Progenitor cell of endocrine pancreas (in vitro differentiated cells): ENCODE data around the gene ZNF865. TPM values are rescaled to one million over a fixed set of nuclear protein-coding genes. Genes with fewer than 3 reads are reported as not detected.

Experiments used
- DNase-seq: peaks from one replicate; pipeline ENCODE4 v3.0.0; 2021; ENCODE audit warnings: low spot score; ENCODE audit not compliant: unreplicated experiment
- H3K27ac Mint-ChIP-seq: 2 replicates; pipeline ENCODE4 v1.8.0; 2021; ENCODE audit warnings: mild to moderate bottlenecking, moderate library complexity, mixed read lengths
- H3K27me3 Mint-ChIP-seq: 2 replicates; pipeline ENCODE4 v1.8.0; 2021; ENCODE audit warnings: mixed read lengths
- H3K36me3 Mint-ChIP-seq: 2 replicates; pipeline ENCODE4 v1.8.0; 2022; ENCODE audit warnings: mixed read lengths; ENCODE audit not compliant: insufficient read depth
- H3K4me1 Mint-ChIP-seq: 2 replicates; pipeline ENCODE4 v1.8.0; 2021; ENCODE audit warnings: low read depth, mixed read lengths
- H3K4me3 Mint-ChIP-seq: 2 replicates; pipeline ENCODE4 v1.8.0; 2021; ENCODE audit warnings: low read depth, mild to moderate bottlenecking, moderate library complexity, mixed read lengths
- H3K9me3 Mint-ChIP-seq: 2 replicates; pipeline ENCODE4 v1.8.0; 2021; ENCODE audit warnings: low read depth, mixed read lengths
- CTCF ChIP-seq: fragments of 200-600 bp; sonication (generic); IDR thresholded peaks from one replicate; pipeline ENCODE4 v1.5.0; 2021; ENCODE audit warnings: antibody characterized with exemption, mild to moderate bottlenecking; ENCODE audit not compliant: unreplicated experiment
- total RNA-seq: library from RNA; stranded (reverse); gene quantifications from 2 replicates; pipeline ENCODE4 v1.2.1, GENCODE V29; 2021

ZNF865 gene
- total RNA-seq, 1 donor from 2014 or later = 19.9 TPM

- DNase-seq = no peak
- no peaks in the 10 kb centered on the region for H3K9me3 Mint-ChIP-seq
- peak overlapping the region; percentile 81 for H3K27ac Mint-ChIP-seq
- peak; percentile 56 for TF ChIP-seq CTCF
- H3K4me1 Mint-ChIP-seq = peaks cover 41% of the 10 kb centered on the region
- H3K27me3 Mint-ChIP-seq = no peaks in the 10 kb centered on the region
- peak overlapping the region; percentile 53 for H3K4me3 Mint-ChIP-seq
- peaks cover 4% of the 10 kb centered on the region for H3K36me3 Mint-ChIP-seq
Observed at GRCh38 chr19:55638864-55639359, 33.5 kb downstream of the ZNF865 start.

- peaks cover 42% of the 10 kb centered on the region for H3K4me1 Mint-ChIP-seq
- no peak for TF ChIP-seq CTCF
- DNase-seq = no peak
- peak overlapping the region; percentile 96 for H3K27ac Mint-ChIP-seq
- no peaks in the 10 kb centered on the region for H3K27me3 Mint-ChIP-seq
- H3K4me3 Mint-ChIP-seq = peak overlapping the region; percentile 78
- H3K9me3 Mint-ChIP-seq = no peaks in the 10 kb centered on the region
- peaks cover 4% of the 10 kb centered on the region for H3K36me3 Mint-ChIP-seq
Observed at GRCh38 chr19:55640043-55640576, 34.7 kb downstream of the ZNF865 start.

GRCh38 chr19:55640577-55641425, 35.4 kb downstream of the ZNF865 start, which contains the start of gene ZNF580:
TSS of gene ZNF580 (plus strand) at chr19:55641002. CDS start at chr19:55642509, 1,507 bp downstream.
- H3K27me3 Mint-ChIP-seq = no peaks in the 10 kb centered on the region
- H3K4me1 Mint-ChIP-seq = peaks cover 35% of the 10 kb centered on the region
- H3K4me3 Mint-ChIP-seq = peak within 1 kb of the TSS; percentile 88
- DNase-seq = peak; percentile 36
- peak within 1 kb of the TSS; percentile 96 for H3K27ac Mint-ChIP-seq
- no peak for TF ChIP-seq CTCF
- H3K9me3 Mint-ChIP-seq = no peaks in the 10 kb centered on the region
- peaks cover 4% of the 10 kb centered on the region for H3K36me3 Mint-ChIP-seq

- Mint-ChIP-seq H3K4me3 (peak overlapping the region; percentile 88), H3K27ac (peak overlapping the region; percentile 54), H3K27me3 (no peaks in the 10 kb centered on the region), H3K36me3 (peaks cover 4% of the 10 kb centered on the region), H3K9me3 (no peaks in the 10 kb centered on the region), H3K4me1 (peaks cover 27% of the 10 kb centered on the region)
- DNase-seq = no peak
- TF ChIP-seq CTCF = no peak
Observed at GRCh38 chr19:55641426-55642152, 36.1 kb downstream of the ZNF865 start.
